Measurements from ENCODE around the gene EFNB2. TPM values are rescaled to one million over a fixed set of nuclear protein-coding genes. Genes with fewer than 3 reads are reported as not detected.

The EFNB2 gene
- total RNA-seq, 1 experiment from 2014 or later: 17.5 TPM

- no peak for TF ChIP-seq CTCF (conservative IDR thresholded peaks at IDR 0.05)
- no peak for TF ChIP-seq EZH2 (IDR thresholded peaks at IDR 0.05; ENCODE audit: low read depth)
- Histone ChIP-seq H3K9me3 (ENCODE audit: insufficient read depth, low read depth) (no peaks in the 10 kb centered on the region), H4K20me1 (ENCODE audit: insufficient read depth) (no peaks in the 10 kb centered on the region), H3K36me3 (ENCODE audit: low read depth) (no peaks in the 10 kb centered on the region), H3K27me3 (ENCODE audit: insufficient read depth, low read depth) (no peaks in the 10 kb centered on the region), H3K4me1 (replicated peaks; ENCODE audit: insufficient read depth) (no peaks in the 10 kb centered on the region), H3K9me2 (ENCODE audit: insufficient read depth) (no peaks in the 10 kb centered on the region), H3K4me2 (no peak overlapping the region), H3K27ac (no peak overlapping the region), H3F3A (ENCODE audit: insufficient read depth, low read depth) (peaks cover 28% of the 10 kb centered on the region), H3K79me2 (ENCODE audit: low read depth) (no peaks in the 10 kb centered on the region), H2AFZ (no peak overlapping the region), H3K4me3 (no peak overlapping the region)
- BruUV-seq (replicated peaks): no TSS peak
- CTCF ChIA-PET: no interaction called here
- POLR2A ChIA-PET (ENCODE audit: unreplicated experiment): no interaction called here
- intact Hi-C loops (cut with micrococcal nuclease; ENCODE audit: unreplicated experiment): no loop called here
- DNase-seq: no peak
Observed at GRCh38 chr13:106487129-106487528, 48.3 kb downstream of the EFNB2 start.

GRCh38 chr13:106486287-106486686, 49.2 kb downstream of the EFNB2 start:
- Histone ChIP-seq H3K4me2 (no peak overlapping the region), H3K9me3 (ENCODE audit: insufficient read depth, low read depth) (no peaks in the 10 kb centered on the region), H3K27me3 (ENCODE audit: insufficient read depth, low read depth) (no peaks in the 10 kb centered on the region), H3K4me1 (replicated peaks; ENCODE audit: insufficient read depth) (no peaks in the 10 kb centered on the region), H3K79me2 (ENCODE audit: low read depth) (no peaks in the 10 kb centered on the region), H3K27ac (no peak overlapping the region), H3F3A (ENCODE audit: insufficient read depth, low read depth) (peaks cover 28% of the 10 kb centered on the region), H3K36me3 (ENCODE audit: low read depth) (no peaks in the 10 kb centered on the region), H3K9me2 (ENCODE audit: insufficient read depth) (no peaks in the 10 kb centered on the region), H4K20me1 (ENCODE audit: insufficient read depth) (no peaks in the 10 kb centered on the region), H2AFZ (no peak overlapping the region), H3K4me3 (no peak overlapping the region)
- ChIA-PET CTCF (no interaction called here), POLR2A (ENCODE audit: unreplicated experiment) (interaction anchor here (0.7 kb wide), 1 partner anchor 142 kb away, joined by 4 read pairs; no protein-coding TSS in a partner anchor)
- no TSS peak for BruUV-seq (replicated peaks)
- TF ChIP-seq CTCF (conservative IDR thresholded peaks at IDR 0.05) (no peak), EZH2 (IDR thresholded peaks at IDR 0.05; ENCODE audit: low read depth) (no peak)
- no peak for DNase-seq
- intact Hi-C loops (cut with micrococcal nuclease; ENCODE audit: unreplicated experiment): no loop called here

- Histone ChIP-seq H3K4me3 (no peak overlapping the region), H3K79me2 (ENCODE audit: low read depth) (no peaks in the 10 kb centered on the region), H3K9me2 (ENCODE audit: insufficient read depth) (no peaks in the 10 kb centered on the region), H2AFZ (no peak overlapping the region), H3F3A (ENCODE audit: insufficient read depth, low read depth) (peaks cover 15% of the 10 kb centered on the region; the same call in 1 of the 2 replicates), H4K20me1 (ENCODE audit: insufficient read depth) (no peaks in the 10 kb centered on the region), H3K27me3 (ENCODE audit: insufficient read depth, low read depth) (no peaks in the 10 kb centered on the region), H3K9me3 (ENCODE audit: insufficient read depth, low read depth) (no peaks in the 10 kb centered on the region), H3K4me2 (no peak overlapping the region), H3K36me3 (ENCODE audit: low read depth) (no peaks in the 10 kb centered on the region), H3K27ac (no peak overlapping the region), H3K4me1 (replicated peaks; ENCODE audit: insufficient read depth) (no peaks in the 10 kb centered on the region)
- ChIA-PET CTCF (no interaction called here), POLR2A (ENCODE audit: unreplicated experiment) (no interaction called here)
- intact Hi-C loops (cut with micrococcal nuclease; ENCODE audit: unreplicated experiment): no loop called here
- TF ChIP-seq EZH2 (IDR thresholded peaks at IDR 0.05; ENCODE audit: low read depth) (no peak), CTCF (conservative IDR thresholded peaks at IDR 0.05) (no peak)
- no TSS peak for BruUV-seq (replicated peaks)
- no peak for DNase-seq
Observed at GRCh38 chr13:106484537-106485193, 50.8 kb downstream of the EFNB2 start.
